ENCODE results near the gene INPP5K. TPM values are rescaled to one million over a fixed set of nuclear protein-coding genes. Genes with fewer than 3 reads are reported as not detected.
"Not testable (repeated sequence)": the region's sequence is repeated elsewhere in the genome, so short reads cannot be mapped to it uniquely, and the experiment has no call there.

Gene INPP5K
- total and polyA plus RNA-seq, 4 donors = 33.6 to 76.7 (median 41.0) TPM

- H3K27ac ChIP-seq (ENCODE audit: low read depth in 1 of 2, low read length in 1 of 2) = peak overlapping the region; percentile 80 to 81
- no peak overlapping the region for H3K4me3 ChIP-seq
- ATAC-seq (ENCODE audit: insufficient read depth, low FRiP score) (no peak), DNase-seq (peak in 1 of 3 donors; percentile 42)
- 24 to 50% methylated on average over 11 of the region's 11 CpGs for WGBS, 2 donors
- peaks cover 3 to 29% (median 18%) of the 10 kb centered on the region in 4 donors for H3K36me3 ChIP-seq (ENCODE audit: control insufficient read depth in 4 of 4, insufficient read depth in 4 of 4, low read length in 4 of 4)
- H3K9ac ChIP-seq (ENCODE audit: insufficient read depth in 1 of 2, low read length in 2 of 2) = no peak overlapping the region
- H3K9me3 ChIP-seq (ENCODE audit: control insufficient read depth in 4 of 4, insufficient read depth in 3 of 4, low read length in 3 of 4) = no peaks in the 10 kb centered on the region
- no peak for TF ChIP-seq CTCF (IDR thresholded peaks at IDR 0.05; ENCODE audit: control extremely low read depth, extremely low read depth)
- H3K27me3 ChIP-seq (ENCODE audit: control insufficient read depth in 3 of 3, insufficient read depth in 3 of 3, low read length in 2 of 3) = no peaks in the 10 kb centered on the region
- peaks cover 0 to 25% (median 15%) of the 10 kb centered on the region in 5 donors for H3K4me1 ChIP-seq (ENCODE audit: control insufficient read depth in 5 of 5, insufficient read depth in 5 of 5, low read length in 5 of 5)
Observed at GRCh38 chr17:1511290-1511689, 5.1 kb downstream of the INPP5K start.

GRCh38 chr17:1509290-1509881 is 7.0 kb downstream of the INPP5K start:
- Histone ChIP-seq H3K9me3 (ENCODE audit: control insufficient read depth in 4 of 4, insufficient read depth in 3 of 4, low read length in 3 of 4) (no peaks in the 10 kb centered on the region), H3K4me3 (no peak overlapping the region), H3K4me1 (ENCODE audit: control insufficient read depth in 5 of 5, insufficient read depth in 5 of 5, low read length in 5 of 5) (peaks cover 0 to 26% (median 17%) of the 10 kb centered on the region in 5 donors), H3K36me3 (ENCODE audit: control insufficient read depth in 4 of 4, insufficient read depth in 4 of 4, low read length in 4 of 4) (peaks cover 3 to 34% (median 16%) of the 10 kb centered on the region in 4 donors), H3K9ac (ENCODE audit: insufficient read depth in 1 of 2, low read length in 2 of 2) (no peak overlapping the region), H3K27ac (ENCODE audit: low read depth in 1 of 2, low read length in 1 of 2) (peak overlapping the region in 1 of 2 donors; percentile 42), H3K27me3 (ENCODE audit: control insufficient read depth in 3 of 3, insufficient read depth in 3 of 3, low read length in 2 of 3) (no peaks in the 10 kb centered on the region)
- WGBS, 2 donors = 72 to 76% methylated on average over 7 of the region's 7 CpGs
- TF ChIP-seq CTCF (IDR thresholded peaks at IDR 0.05; ENCODE audit: control extremely low read depth, extremely low read depth) = no peak
- DNase-seq (no peak), ATAC-seq (ENCODE audit: insufficient read depth, low FRiP score) (no peak)

GRCh38 chr17:1508709-1509108 is 7.7 kb downstream of the INPP5K start:
- not testable (repeated sequence) for H3K9ac ChIP-seq (ENCODE audit: insufficient read depth in 1 of 2, low read length in 2 of 2); H3K27me3 ChIP-seq (ENCODE audit: control insufficient read depth in 3 of 3, insufficient read depth in 3 of 3, low read length in 2 of 3); H3K27ac ChIP-seq (ENCODE audit: low read depth in 1 of 2, low read length in 1 of 2); H3K4me3 ChIP-seq; ATAC-seq (ENCODE audit: insufficient read depth, low FRiP score); H3K9me3 ChIP-seq (ENCODE audit: control insufficient read depth in 4 of 4, insufficient read depth in 3 of 4, low read length in 3 of 4); DNase-seq
- Histone ChIP-seq H3K36me3 (ENCODE audit: control insufficient read depth in 4 of 4, insufficient read depth in 4 of 4, low read length in 4 of 4) (peaks cover 3 to 37% (median 15%) of the 10 kb centered on the region in 4 donors), H3K4me1 (ENCODE audit: control insufficient read depth in 5 of 5, insufficient read depth in 5 of 5, low read length in 5 of 5) (peaks cover 4 to 32% (median 13%) of the 10 kb centered on the region in 5 donors)
- WGBS, 2 donors = 94 to 96% methylated on average over 16 to 25 of the region's 25 CpGs

GRCh38 chr17:1506649-1507267 is 9.7 kb downstream of the INPP5K start:
- Histone ChIP-seq H3K9me3 (ENCODE audit: control insufficient read depth in 4 of 4, insufficient read depth in 3 of 4, low read length in 3 of 4) (no peaks in the 10 kb centered on the region), H3K9ac (ENCODE audit: insufficient read depth in 1 of 2, low read length in 2 of 2) (no peak overlapping the region), H3K27ac (ENCODE audit: low read depth in 1 of 2, low read length in 1 of 2) (peak overlapping the region in 1 of 2 donors; percentile 43), H3K4me3 (no peak overlapping the region), H3K36me3 (ENCODE audit: control insufficient read depth in 4 of 4, insufficient read depth in 4 of 4, low read length in 4 of 4) (peaks cover 3 to 36% (median 6%) of the 10 kb centered on the region in 4 donors), H3K27me3 (ENCODE audit: control insufficient read depth in 3 of 3, insufficient read depth in 3 of 3, low read length in 2 of 3) (no peaks in the 10 kb centered on the region), H3K4me1 (ENCODE audit: control insufficient read depth in 5 of 5, insufficient read depth in 5 of 5, low read length in 5 of 5) (peaks cover 4 to 30% (median 11%) of the 10 kb centered on the region in 5 donors)
- TF ChIP-seq CTCF (IDR thresholded peaks at IDR 0.05; ENCODE audit: control extremely low read depth, extremely low read depth) = no peak
- DNase-seq = no peak
- no peak for ATAC-seq (ENCODE audit: insufficient read depth, low FRiP score)
- WGBS, 2 donors = 86 to 91% methylated on average over 13 of the region's 13 CpGs
